Measurements from ENCODE around the gene LMAN2.
"Not testable (repeated sequence)": the region's sequence is repeated elsewhere in the genome, so short reads cannot be mapped to it uniquely, and the experiment has no call there.

The LMAN2 gene

DNA sequence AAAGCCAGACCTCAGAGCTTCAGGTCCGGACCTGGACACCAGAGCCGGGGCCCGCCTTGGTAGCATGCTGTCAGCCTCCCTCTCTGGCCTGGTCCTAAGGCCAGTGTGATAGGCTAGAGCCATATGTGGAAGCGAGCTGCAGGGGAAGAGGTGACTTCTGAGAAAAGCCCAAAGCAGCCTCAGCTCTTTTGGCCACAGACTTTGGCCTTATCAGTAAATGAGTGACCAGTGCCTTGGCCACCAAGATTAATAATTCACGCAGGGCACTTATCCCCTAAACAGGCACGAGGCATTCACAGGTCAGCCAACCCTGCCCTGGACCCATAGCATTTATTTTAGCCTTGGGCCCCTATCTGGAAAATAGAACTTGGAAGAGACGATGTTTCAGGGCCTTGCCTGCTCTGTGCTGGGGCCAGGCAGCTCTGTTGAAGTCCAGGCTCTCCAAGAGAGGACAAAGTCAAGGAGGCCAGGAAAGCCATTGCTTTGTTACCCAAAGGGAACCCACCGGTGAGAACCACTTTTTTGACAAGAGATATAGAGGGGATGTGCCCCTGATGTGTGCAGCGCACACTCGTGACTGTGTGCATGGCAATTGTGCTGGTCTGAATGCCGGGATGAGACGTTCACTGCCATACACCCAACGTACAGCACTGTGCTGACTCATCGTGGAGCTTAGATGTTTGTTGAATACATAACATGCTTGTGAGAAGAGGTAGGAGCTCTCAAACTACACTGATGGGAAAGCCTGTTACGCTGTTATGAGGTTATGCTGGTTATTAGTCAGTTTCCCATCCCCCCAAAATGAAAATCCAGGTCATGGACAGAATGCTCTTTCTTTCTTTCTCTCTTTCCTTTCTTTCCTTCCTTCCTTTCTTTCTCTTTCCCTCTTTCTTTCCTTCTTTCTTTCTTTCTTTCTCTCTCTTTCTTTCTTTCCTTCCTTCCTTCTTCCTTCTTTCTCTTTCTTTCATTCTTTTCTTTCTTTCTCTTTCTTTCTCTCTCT, 27.7 kb upstream of the LMAN2 start:
- DNase-seq = no peak

GRCh38 chr5:177377851-177378776, 26.6 kb upstream of the LMAN2 start:
- DNase-seq = no peak

GRCh38 chr5:177376107-177376506, 24.6 kb upstream of the LMAN2 start:
- no peak for DNase-seq

DNA sequence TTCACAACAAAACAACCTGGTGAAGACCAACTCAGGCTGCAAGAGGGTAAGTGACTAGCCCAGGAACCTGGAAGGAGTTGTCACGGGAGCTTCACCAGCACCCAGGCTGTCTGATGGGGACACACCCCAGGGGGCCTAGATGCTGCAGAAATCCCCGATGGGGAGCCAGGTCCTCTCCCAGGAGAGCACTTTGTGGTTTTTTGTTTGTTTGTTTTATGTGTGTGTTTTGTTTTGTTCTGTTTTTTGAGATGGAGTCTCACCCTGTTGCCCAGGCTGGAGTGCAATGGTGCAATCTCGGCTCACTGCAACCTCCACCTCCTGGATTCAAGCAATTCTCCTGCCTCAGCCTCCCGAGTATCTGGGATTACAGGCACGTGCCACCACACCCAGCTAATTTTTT, 24.0 kb upstream of the LMAN2 start:
- not testable (repeated sequence) for DNase-seq

DNA sequence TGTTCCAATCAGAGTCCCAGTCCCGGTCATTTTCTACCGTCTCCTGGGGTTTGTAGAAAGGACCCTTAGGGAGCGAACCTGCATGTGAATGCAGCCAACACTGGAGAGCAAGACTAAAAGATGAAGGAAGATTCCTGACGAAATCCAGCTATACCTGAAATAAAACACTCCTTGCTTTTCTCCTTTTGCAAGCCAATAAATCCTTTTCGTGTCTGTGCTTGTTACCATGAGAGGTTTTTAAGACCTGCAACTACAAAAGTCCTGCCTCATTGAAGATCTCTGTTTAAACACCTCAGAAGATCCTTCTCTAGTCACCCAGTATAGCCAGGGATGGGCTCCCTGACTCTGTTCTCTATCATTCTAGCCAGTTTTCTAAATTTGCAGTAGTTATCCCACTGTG, 22.7 kb upstream of the LMAN2 start:
- no peak for DNase-seq

GRCh38 chr5:177373806-177374205, 22.3 kb upstream of the LMAN2 start:
- DNase-seq = no peak

- DNase-seq = no peak
Measured at GRCh38 chr5:177372910-177373309, 21.4 kb upstream of the LMAN2 start.

GRCh38 chr5:177372034-177372896, 20.8 kb upstream of the LMAN2 start:
- no peak for DNase-seq

- DNase-seq = no peak
Measured at GRCh38 chr5:177371120-177372033, 19.9 kb upstream of the LMAN2 start.

GRCh38 chr5:177370488-177371119, 19.1 kb upstream of the LMAN2 start:
- DNase-seq = peak; percentile 42 to 86

DNA sequence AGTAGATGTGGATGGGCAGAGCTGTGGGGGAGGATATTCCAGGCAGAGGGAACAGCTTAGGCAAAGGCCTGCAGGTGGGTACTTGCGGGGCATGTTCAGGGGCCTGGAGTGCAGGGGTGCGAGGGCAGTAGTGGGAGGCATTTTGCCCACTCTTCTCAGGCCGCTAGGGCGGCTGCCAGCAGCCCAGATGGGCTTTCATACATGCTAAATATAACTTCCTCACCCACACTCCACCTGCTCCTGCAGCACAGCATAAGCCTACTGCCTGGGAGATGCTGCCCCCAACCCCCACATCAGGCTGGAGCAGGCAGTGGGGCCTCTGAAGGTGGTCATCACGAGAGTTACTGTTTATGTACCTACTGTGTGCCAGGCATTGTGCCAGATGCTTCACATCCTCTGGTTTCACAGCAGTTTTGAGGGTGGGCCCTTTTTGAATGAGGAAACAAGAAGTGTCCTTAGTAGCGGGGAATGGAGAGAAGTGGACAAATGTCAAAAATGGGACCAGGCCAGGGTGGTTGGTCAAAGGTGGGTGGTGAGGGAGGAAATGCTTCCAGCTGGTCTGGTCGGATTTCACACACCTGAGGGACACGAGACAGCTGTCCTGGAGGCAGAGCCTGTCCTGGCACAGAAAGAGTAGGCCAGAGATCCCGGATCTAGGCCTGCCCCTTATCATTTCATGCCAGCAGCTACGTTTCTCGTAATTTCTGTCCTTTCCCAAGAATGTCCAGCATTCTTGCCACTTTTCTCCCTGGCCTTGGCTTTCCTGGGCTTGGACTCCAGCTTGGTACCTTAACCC, 18.4 kb upstream of the LMAN2 start:
- DNase-seq = no peak

GRCh38 chr5:177368869-177369644, 17.6 kb upstream of the LMAN2 start:
- no peak for DNase-seq

- no peak for DNase-seq
Measured at GRCh38 chr5:177367981-177368868, 16.8 kb upstream of the LMAN2 start.

GRCh38 chr5:177367323-177367848, 15.9 kb upstream of the LMAN2 start:
- DNase-seq = no peak

DNA sequence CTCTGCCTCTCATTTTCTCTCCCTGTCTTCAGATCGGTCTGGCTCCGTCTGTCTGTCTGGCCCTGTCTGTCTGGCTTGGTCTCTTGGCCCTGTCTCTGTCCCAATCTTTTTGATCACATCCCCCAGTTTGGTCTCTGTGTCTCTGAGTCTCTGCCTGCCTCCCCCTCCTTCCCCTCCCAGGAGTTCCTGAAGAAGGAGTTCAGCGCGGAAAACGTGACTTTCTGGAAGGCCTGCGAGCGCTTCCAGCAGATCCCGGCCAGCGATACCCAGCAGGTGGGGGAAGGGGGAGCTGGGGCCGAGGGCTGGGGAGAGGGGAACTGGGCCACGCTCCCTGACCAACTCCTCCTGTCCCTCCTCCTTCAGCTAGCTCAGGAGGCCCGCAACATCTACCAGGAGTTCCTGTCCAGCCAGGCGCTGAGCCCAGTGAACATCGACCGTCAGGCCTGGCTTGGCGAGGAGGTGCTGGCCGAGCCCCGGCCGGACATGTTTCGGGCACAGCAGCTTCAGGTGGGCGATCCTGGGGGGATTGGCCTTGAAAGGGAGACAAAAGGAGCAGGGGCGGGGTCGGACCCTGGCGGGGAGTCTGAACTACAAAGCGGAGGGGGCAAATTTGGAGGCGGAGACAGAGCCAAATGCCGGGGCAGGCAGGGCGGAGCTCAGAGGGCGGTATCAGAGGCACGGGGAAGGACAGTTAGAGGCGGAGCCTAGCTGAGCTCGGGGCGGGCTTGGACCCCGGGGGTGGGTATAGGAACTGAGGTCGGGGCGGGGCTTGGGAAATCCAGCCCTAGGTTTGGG, 15.3 kb upstream of the LMAN2 start:
- DNase-seq = no peak

DNA sequence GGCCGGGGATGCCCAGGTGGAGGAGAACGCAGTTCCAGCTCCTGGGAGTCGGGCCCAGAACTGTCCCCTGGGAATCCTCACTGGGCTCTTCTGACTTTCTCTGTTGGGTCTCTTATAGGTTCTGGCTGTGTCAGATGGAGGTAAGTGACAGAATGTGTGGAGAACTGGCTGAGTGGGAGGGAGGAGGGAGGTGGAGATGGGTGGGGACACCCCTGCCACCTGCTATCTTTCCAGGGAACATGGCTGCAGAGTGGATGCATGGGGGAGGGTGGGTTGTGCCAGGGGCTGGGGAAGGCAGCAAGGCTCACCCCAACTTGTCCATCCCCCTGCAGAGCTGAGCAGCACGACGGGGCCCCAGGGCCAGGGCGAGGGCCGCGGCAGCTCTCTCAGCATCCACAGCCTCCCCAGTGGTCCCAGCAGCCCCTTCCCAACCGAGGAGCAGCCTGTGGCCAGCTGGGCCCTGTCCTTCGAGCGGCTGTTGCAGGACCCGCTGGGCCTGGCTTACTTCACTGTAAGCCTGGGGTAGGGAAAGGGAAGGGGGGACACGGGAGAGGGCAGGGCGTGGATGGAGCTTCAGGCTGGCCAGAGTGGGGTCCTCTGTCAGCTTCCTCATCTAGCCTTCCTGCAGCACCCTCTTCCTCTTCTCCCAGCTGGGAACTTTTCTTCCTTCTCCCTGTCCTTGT, 14.5 kb upstream of the LMAN2 start:
- no peak for DNase-seq
